ENCODE measurements around the gene ST3GAL3.

DNA sequence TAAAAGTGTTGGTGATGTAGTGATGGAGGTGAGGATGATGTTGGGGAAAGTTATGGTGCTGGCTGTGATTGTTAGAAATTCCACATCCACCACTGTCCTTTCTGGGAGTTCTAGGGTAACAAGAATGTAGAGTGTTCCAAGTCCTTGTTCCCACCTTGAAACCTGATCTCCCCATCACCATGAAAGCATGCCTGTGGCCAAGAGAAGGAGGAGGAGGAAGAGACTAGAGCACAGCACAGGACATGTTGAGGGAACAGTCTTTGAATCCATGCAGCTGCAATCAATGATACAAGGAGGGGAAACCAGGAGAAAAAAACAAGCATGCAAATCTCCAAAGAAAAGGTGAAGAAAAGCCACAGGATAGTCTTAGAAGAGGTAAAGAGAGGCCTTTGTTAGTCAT is 180.4 kb downstream of the ST3GAL3 start:
- TF ChIP-seq, protein P1, sequence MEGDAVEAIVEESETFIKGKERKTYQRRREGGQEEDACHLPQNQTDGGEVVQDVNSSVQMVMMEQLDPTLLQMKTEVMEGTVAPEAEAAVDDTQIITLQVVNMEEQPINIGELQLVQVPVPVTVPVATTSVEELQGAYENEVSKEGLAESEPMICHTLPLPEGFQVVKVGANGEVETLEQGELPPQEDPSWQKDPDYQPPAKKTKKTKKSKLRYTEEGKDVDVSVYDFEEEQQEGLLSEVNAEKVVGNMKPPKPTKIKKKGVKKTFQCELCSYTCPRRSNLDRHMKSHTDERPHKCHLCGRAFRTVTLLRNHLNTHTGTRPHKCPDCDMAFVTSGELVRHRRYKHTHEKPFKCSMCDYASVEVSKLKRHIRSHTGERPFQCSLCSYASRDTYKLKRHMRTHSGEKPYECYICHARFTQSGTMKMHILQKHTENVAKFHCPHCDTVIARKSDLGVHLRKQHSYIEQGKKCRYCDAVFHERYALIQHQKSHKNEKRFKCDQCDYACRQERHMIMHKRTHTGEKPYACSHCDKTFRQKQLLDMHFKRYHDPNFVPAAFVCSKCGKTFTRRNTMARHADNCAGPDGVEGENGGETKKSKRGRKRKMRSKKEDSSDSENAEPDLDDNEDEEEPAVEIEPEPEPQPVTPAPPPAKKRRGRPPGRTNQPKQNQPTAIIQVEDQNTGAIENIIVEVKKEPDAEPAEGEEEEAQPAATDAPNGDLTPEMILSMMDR (IDR thresholded peaks at IDR 0.05): no peak
- no peak for TF ChIP-seq POLR2A (IDR thresholded peaks at IDR 0.05)

Measured in prostate gland (tissue), 2 donors.